Bronchial epithelial cell (primary cell): Measurements from ENCODE around the gene EEF1B2. TPM values are rescaled to one million over a fixed set of nuclear protein-coding genes. Genes with fewer than 3 reads are reported as not detected.
"Not testable (repeated sequence)": the region's sequence is repeated elsewhere in the genome, so short reads cannot be mapped to it uniquely, and the experiment has no call there.

Experiments
- DNase-seq: peaks from one replicate; pipeline ENCODE4 v3.0.0-alpha.2; 2010; ENCODE audit warnings: low read depth
- FAIRE-seq: peaks from 2 replicates; lab custom pipeline; 2011; peaks lifted over from hg19 to GRCh38; lab: Jason Lieb, UNC
- H3K27me3 ChIP-seq: 2 replicates; pipeline ENCODE4 v1.5.1; 2011; ENCODE audit warnings: low read length; ENCODE audit not compliant: control insufficient read depth, insufficient read depth
- H3K36me3 ChIP-seq: 2 replicates; pipeline ENCODE4 v1.5.1; 2011; ENCODE audit warnings: low read length; ENCODE audit not compliant: control insufficient read depth, insufficient read depth
- H3K4me3 ChIP-seq: 2 replicates; pipeline ENCODE4 v1.5.1; 2011; ENCODE audit warnings: mild to moderate bottlenecking, low read depth, low read length, control low read depth
- CTCF ChIP-seq: IDR thresholded peaks from 2 replicates; pipeline ENCODE4 v1.5.1; 2011; ENCODE audit warnings: mild to moderate bottlenecking, moderate library complexity, low read length, control low read depth, inconsistent platforms; ENCODE audit not compliant: insufficient read depth, severe bottlenecking
- total RNA-seq: library from RNA; depleted of rRNA; stranded (reverse); fragments of >200 nt; gene quantifications from 2 replicates; pipeline ENCODE4 v1.2.1, GENCODE V29; 2014

Gene EEF1B2
- 816 and 1,045 TPM in 2 replicates for total RNA-seq

GRCh38 chr2:206159346-206160124 is at the start of gene EEF1B2, which contains the start of gene NDUFS1:
Gene EEF1B2, plus strand, starts transcription at chr2:206159895. Its CDS starts 85 bp downstream, at chr2:206159980.
Gene NDUFS1, minus strand, starts transcription at chr2:206159444. Its CDS starts 5,766 bp downstream, at chr2:206153678.
- FAIRE-seq (no peak), DNase-seq (peak; percentile 95)
- peaks cover 5% of the 10 kb centered on the region for H3K36me3 ChIP-seq
- peak within 1 kb of the TSS; percentile 76 for H3K4me3 ChIP-seq
- no peak for TF ChIP-seq CTCF
- no peaks in the 10 kb centered on the region for H3K27me3 ChIP-seq

GRCh38 chr2:206112108-206112507 is 47.6 kb upstream of the EEF1B2 start:
- DNase-seq (no peak), FAIRE-seq (no peak)
- no peak for TF ChIP-seq CTCF
- H3K36me3 ChIP-seq = no peaks in the 10 kb centered on the region
- H3K27me3 ChIP-seq = no peaks in the 10 kb centered on the region
- H3K4me3 ChIP-seq = no peak overlapping the region

- H3K36me3 ChIP-seq = no peaks in the 10 kb centered on the region
- TF ChIP-seq CTCF = no peak
- H3K27me3 ChIP-seq = no peaks in the 10 kb centered on the region
- H3K4me3 ChIP-seq = no peak overlapping the region
- FAIRE-seq (no peak), DNase-seq (peak; percentile 47)
Measured at GRCh38 chr2:206112846-206113547, 46.7 kb upstream of the EEF1B2 start.

GRCh38 chr2:206115026-206115578 is 44.6 kb upstream of the EEF1B2 start:
- Histone ChIP-seq H3K27me3 (no peaks in the 10 kb centered on the region), H3K4me3 (no peak overlapping the region), H3K36me3 (no peaks in the 10 kb centered on the region)
- TF ChIP-seq CTCF = no peak
- no peak for FAIRE-seq
- peak; percentile 64 for DNase-seq

- peaks cover 1% of the 10 kb centered on the region for H3K36me3 ChIP-seq
- H3K4me3 ChIP-seq = no peak overlapping the region
- FAIRE-seq = no peak
Measured at GRCh38 chr2:206116278-206116677, 43.4 kb upstream of the EEF1B2 start.

GRCh38 chr2:206122569-206122968 is 37.1 kb upstream of the EEF1B2 start:
- FAIRE-seq, H3K4me3 ChIP-seq, H3K36me3 ChIP-seq, DNase-seq, H3K27me3 ChIP-seq: not testable (repeated sequence)

More at GRCh38 chr2:206116278-206116677, 43.4 kb upstream of the EEF1B2 start:
- no peak for TF ChIP-seq CTCF
- DNase-seq = no peak
- no peaks in the 10 kb centered on the region for H3K27me3 ChIP-seq
